ENCODE data around the gene GRWD1.

- no peak for TF ChIP-seq CTCF (IDR thresholded peaks at IDR 0.05)
- no peak for TF ChIP-seq REST (IDR thresholded peaks at IDR 0.05; ENCODE audit: insufficient read depth in 1 of 2, low read depth in 2 of 2, low read length in 1 of 2)
- TF ChIP-seq TCF7L2 (IDR thresholded peaks at IDR 0.05; ENCODE audit: low read depth, low read length) = no peak
- TF ChIP-seq POLR2AphosphoS5 (IDR thresholded peaks at IDR 0.05; ENCODE audit: low read depth, low read length) = no peak
- TF ChIP-seq SIN3A (IDR thresholded peaks at IDR 0.05; ENCODE audit: borderline replicate concordance, insufficient read depth, low read depth, low read length) = no peak
Measured at GRCh38 chr19:48396824-48397176, 49.0 kb upstream of the GRWD1 start.
